GM19240 (cell line): ENCODE data around the gene ABCG2.

Source experiments
- DNase-seq: peaks from one replicate; pipeline ENCODE4 v3.0.0; 2011; ENCODE audit warnings: low spot score; ENCODE audit not compliant: insufficient read length

Gene ABCG2

GRCh38 chr4:88158489-88159228 is at the start of gene ABCG2:
TSS of gene ABCG2 (minus strand) at chr4:88158639. CDS start at chr4:88139995, 18,644 bp downstream.
- DNase-seq: no peak

DNA sequence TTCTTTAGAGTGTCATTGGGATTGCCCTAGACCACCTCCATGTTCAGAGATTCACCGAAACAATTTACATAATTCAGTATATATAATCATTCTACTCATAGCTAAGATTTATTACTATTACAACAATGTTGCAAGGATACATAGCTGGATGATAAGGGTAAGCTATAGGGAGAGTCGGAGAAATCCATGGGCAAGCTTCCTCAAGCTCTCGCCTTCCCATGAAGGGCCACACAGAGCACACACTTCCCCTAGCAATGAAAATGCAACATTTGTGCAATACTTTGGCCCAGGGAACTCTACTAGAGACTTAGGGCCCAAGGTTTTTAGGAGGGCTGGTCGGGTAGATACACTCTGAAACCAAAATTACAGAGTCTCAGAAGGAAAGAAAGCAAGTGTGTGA is 49.7 kb upstream of the ABCG2 start:
- DNase-seq: no peak

DNA sequence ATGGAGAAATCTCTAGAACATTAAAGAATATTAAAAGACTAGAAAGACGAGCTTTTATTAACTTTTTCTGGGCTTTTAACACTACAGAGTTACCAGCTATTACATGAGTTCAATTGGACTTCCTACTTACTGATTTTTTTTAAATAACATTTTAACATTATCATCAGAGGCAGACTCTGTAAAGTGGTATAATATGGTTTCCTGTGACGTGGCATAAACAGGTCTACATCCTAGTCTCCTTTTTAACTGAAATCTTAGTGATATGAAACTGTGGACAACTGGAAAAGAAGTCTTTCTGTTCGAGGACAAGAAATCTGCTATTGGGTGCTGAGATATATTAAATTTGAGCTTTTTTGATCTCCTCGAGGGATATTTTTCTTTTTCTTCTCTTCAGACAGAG is 48.7 kb upstream of the ABCG2 start:
- no peak for DNase-seq

DNA sequence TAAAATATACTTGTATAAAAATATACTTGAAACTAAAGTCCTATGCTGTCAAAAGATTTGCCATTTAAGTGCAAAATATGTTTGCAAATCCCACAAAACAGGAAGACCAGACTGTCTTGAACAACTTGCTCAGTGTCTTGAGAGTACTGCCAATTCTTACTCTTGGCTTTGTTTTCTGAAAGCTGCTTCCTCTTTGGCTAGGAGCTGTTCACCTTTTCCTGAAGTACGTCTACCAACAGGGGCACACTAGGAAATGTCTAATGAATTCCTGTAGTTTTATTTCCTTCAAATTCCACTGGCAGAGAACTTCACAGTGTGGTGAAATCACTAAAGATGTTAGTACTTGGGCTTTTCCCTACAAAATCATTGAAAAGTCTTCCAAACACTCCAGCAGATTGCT is 46.4 kb upstream of the ABCG2 start:
- DNase-seq: no peak

GRCh38 chr4:88202443-88202842 is 44.0 kb upstream of the ABCG2 start:
- no peak for DNase-seq

DNA sequence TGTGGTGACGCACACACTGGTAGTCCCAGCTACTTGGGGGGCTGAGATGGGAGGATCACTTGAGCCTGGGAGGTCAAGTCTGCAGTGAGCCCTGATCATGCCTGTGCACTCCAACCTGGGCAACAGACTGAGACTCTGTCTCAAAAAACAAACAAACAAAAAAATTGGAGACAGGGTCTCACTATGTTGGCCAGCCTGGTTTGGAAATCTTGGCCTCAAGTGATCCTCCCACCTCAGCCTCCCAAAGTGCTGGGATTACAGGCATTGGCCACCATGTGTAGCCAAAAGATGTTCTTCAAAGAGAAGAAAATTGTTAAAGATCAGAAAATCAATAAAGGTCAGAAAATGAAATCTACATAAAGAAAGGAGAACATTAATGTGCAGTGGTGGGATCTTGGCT is 41.7 kb upstream of the ABCG2 start:
- DNase-seq: no peak

DNA sequence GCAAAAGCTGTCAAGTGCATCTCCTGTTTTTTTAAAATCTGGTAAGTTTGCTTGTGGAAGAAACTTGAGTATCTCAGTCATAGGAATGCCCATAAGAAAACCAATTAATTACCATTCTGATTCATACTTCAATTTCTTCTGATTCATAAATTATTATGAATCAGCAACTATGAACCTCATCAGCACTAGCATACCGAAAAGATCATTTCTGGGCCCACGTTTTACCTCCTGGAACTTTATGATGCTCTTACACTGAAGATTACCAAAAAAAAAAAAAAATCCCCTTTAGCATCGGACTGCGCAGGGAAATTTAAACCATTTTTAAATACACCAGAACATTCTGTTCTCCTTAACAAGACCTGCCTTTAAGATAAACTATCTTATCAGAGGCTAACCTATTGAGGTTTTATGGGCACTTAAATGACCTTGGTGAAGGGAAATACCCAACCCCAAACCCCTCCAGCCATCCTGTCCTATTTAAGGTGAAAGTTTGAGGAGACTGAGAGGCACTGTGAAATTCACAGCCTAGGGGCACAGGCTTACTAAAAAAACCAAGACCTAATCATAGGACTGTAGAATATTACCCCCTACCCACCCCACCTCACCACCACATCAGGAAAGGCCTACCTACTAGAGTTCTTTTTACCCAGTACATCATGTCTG is 38.2 kb upstream of the ABCG2 start:
- no peak for DNase-seq

GRCh38 chr4:88196013-88196365 is 37.5 kb upstream of the ABCG2 start:
- no peak for DNase-seq

DNA sequence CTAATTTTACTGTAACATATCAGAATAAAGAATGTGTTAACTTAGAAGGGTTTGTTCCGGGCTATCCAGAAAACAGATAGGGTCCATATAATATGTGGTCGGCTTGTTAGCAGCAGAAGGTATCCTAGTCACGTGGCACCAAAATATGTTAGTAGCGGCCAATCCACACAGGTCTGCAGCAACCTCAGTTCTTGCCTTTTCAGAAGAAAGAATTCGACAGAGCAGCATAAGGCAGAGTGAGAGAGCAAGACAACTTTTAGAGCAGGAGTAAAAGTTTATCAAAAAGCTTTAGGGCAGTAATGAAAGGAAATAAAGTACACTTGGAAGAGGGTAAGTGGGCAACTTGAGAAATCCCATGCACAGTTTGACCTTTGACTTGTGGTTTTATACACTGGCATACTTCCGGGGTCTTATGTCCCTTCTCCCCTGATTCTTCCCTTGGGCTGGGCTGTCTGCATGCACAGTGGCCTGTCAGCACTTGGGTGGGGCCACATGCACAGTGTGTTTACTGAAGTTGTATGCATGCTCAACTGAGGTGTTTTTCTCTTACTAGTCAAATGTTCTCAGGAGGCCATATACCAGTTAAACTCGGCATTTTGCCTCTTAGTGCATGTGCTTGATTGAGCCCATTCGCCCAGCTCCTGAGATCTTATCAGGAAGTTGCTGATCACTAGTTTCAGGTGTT is 37.0 kb upstream of the ABCG2 start:
- DNase-seq: no peak

DNA sequence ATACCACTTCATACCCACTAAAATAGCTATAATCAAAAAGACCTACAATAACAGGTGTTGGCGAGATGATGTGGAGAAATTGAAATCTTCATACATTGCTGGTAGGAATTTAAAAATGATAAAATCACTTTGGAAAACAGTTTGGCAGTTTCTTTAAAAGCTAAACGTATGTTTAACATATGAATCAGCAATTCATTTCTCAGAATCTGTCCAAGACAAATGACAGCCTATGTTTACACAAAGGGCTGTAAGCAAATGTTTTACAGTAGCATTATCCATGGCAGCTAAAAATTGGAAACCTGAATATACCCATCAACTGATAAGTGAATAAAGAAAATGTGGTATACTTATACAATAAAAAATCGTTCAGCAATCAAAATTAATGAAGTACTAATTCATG is 33.0 kb upstream of the ABCG2 start:
- DNase-seq: no peak

DNA sequence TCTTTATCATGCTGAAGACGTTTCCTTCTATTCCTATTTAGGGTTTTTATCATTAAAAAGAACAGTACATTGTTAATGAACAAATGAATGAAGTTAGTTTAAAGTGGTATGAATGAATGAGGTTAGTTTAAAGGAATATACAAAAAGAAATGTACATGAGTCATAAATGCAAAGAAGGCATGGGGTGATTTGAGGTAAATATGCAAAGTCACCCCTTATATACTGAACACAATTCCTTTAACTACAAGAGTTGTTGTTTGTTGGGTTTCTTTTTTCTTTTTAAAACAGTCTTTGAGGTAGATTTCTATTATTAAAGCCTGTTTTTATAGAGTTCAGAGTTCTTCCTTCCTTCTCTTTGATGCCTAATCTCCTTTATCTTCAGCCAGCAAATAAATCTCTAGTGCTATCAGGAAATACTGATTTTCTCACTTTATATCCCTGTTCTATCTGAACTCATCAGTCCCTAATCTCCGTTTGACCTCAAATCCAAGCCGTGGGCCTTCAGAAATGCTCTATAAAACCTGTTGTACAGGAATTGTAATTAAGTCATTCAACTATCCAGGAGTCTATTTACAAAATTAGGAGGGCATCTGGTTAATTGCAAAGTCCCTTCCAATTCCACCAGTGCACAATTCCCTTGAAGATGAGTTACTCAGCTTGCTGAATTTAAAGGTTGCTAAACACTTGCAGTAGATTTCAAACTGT is 31.6 kb upstream of the ABCG2 start:
- no peak for DNase-seq

DNA sequence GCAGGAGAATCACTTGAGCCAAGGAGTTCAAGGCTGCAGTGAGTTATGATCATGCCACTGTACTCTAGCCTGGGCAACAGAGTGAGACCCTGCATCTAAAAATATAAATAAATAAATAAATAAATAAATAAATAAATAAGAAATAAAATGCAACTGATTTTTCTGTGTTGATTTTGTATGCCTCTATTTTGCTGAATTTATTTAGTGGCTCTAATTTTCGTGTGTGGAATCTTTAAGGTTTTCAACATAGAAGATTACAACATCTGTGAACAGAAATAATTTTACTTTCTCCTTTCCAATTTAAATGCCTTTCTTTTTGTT is 30.9 kb upstream of the ABCG2 start:
- DNase-seq: no peak

DNA sequence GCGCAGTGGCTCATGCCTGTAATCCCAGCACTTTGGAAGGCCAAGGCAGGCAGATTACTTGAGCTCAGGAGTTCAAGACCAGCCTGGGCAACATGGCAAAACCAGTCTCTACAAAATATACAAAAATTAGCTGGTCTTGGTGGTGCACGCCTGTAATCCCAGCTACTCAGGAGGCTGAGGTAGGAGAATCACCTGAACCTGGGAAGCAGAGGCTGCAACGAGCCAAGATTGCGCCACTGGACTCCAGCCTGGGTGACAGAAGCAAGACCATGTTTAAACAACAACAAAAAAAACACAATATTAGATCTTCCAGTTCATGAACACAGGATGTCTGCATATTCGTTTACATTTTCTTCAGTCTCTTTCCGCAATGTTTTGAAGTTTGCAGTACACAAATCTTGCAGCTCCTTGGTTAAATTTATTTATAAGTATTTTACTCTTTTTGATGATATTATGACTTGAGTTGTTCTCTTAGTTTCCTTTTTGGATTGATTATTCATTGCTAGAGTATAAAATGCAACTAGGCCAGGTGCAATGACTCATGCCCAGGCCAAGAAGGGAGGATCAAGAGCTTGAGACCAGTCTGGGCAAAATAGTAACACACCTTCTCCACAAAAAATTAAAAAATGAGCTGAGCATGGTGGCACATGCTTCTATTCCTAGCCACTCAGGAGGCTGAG is 30.4 kb upstream of the ABCG2 start:
- DNase-seq: no peak

DNA sequence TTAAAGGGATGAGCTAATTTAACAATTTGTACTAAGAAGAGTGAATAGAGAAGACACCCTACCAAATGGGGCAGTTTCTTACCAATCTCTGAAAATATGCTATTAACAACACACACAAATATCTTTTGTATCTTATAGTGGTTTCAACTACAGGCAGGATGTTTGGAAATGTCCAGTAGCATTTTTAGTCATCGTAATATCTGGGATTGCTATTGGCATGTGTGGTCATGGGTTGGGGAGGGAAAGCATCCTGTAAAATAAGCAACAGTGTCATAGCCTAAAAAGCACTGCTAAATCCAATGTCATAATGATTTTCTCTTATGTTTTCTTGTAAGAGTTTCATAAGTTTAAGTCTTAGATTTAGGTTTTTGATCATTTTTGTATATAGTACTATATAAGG is 29.3 kb upstream of the ABCG2 start:
- no peak for DNase-seq

- DNase-seq: no peak
These were observed 27.5 kb upstream of the ABCG2 start for GRCh38 chr4:88185906-88186305.

- DNase-seq: no peak
These were observed 20.8 kb upstream of the ABCG2 start for GRCh38 chr4:88179261-88179660.

- no peak for DNase-seq
These were observed 20.3 kb upstream of the ABCG2 start for GRCh38 chr4:88178626-88179231.

DNA sequence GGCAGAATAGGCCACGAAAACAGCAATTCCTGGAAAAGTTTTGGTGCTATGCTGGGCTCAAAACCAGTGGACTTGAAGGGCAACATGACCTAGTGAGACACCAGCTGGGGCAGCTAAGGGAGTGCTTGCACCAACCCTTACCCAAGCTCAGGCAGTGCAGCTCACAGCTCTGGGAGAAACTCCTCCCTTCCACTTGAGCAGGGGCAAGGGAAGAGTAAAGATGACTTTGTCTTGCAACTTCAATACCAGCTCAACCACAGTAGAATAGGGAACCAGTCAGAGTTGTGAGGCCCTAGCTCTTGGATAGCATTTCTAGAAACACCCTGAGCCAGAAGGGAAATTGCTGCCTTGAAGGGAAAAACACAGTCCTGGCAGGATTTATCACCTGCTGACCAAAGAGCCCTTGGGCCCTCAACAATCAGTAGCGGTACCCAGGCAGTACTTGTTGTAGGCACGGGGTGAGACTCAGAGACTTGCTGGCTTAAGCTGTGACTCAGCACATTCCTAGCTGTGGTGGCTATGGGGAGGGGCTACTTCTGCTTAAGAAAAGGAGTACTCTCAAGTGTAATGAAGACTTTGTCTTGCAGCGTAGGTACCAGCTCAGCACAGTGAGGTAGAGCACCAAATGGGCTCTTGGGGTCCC is 19.7 kb upstream of the ABCG2 start:
- no peak for DNase-seq

GRCh38 chr4:88172987-88173386 is 14.5 kb upstream of the ABCG2 start:
- no peak for DNase-seq

DNA sequence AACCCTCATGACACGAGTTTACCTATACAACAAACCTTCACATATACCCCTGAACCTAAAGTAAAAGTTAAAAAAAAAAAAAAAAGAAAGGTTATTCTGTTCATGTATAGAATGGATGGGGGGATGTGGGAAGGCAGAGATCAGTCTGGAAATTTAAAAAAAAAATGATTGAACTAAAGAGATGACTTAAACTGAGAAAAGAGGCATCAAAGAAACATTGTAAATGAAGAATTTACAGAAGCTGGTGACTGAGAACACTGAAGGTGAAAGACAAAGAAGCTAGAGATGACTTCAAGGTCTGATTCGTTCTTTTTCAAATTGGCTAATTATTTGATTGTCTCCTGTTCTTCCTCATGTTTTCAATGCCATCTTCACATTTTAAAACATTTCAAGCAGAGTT is 12.8 kb upstream of the ABCG2 start:
- no peak for DNase-seq

DNA sequence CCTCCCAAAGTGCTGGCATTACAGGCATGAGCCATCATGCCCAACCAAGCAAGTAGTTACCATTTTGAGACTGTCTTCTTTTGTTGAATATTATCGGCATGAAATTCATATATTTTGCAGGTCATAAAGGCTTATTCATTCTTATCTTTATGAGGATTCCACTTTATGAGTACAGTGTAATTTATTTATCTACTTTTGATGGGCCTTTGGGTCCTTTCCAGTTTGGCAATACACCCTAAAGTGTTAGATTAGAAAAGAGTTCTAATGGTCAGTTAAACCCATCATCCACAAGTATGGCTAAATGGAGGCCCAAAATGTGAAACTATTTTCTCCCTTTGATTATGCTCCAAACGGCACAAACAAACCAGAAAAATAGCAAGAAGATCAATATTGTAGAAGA is 10.9 kb upstream of the ABCG2 start:
- no peak for DNase-seq
